T-helper 1 cell (primary cell): ENCODE results near the gene LMAN2.
"Not testable (repeated sequence)": the region's sequence is repeated elsewhere in the genome, so short reads cannot be mapped to it uniquely, and the experiment has no call there.

Experiments
- DNase-seq, 5 donors: peaks; one replicate each; pipeline ENCODE4 v3.0.0-alpha.2; 2012 to 2020

Gene LMAN2

DNA sequence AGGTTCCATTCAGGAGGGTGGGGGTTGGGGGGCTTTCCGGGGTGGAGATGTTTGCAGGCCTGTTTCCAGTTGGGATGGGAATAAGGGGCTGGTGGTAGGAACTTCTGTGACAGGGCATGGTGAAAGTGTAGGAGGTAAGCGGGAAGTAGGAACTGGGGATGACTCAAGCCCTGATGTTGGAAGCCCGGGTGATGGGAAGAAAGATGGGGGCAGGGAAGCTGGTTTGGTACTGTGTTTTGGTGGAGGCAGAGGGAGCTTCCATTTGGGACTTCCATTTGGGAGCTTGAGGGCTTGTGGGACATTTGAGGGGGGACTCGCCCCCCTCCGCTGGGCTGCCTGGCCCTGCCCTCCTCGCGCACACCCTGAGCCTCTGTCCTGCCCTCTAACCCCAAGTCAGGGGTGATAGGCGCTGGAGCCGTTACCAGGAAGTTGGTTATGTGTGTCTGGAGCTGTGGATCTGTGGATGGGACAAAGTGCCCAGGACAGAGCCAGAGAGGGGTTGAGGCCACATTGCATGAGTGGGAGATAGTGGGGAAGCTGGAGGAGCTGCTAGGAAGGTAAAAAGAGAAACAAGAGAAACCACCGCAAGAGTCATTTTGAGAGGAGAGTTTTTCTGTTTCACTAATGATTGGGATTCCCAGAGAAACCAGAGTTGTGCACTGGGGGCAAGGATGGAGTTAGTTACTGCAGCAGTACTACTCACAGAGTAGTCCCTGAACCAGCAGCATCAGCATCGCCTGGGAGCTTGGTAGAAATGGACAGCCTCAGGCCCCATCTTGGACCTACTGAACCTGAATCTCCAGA, 12.9 kb upstream of the LMAN2 start:
- peak in 1 of 5 donors; percentile 59 for DNase-seq

DNA sequence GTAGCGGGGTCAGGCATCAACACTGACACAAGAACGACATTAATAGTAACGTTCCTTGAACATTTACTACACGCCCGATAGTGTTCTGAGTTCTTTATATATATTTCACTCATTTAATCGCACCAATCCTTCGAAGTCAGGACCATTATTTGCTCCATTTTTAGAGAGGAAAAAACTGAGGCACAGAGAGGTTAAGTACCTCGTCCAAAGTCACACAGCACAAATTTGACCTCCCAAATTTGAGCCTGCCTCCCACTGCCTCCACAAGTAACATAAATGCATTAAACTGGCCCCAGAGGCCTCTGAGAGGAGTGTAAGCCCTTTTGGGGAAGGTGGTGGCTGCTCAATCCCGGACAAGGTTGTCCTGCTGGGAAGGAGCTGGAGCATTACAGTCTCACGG, 12.1 kb upstream of the LMAN2 start:
- DNase-seq: no peak

DNA sequence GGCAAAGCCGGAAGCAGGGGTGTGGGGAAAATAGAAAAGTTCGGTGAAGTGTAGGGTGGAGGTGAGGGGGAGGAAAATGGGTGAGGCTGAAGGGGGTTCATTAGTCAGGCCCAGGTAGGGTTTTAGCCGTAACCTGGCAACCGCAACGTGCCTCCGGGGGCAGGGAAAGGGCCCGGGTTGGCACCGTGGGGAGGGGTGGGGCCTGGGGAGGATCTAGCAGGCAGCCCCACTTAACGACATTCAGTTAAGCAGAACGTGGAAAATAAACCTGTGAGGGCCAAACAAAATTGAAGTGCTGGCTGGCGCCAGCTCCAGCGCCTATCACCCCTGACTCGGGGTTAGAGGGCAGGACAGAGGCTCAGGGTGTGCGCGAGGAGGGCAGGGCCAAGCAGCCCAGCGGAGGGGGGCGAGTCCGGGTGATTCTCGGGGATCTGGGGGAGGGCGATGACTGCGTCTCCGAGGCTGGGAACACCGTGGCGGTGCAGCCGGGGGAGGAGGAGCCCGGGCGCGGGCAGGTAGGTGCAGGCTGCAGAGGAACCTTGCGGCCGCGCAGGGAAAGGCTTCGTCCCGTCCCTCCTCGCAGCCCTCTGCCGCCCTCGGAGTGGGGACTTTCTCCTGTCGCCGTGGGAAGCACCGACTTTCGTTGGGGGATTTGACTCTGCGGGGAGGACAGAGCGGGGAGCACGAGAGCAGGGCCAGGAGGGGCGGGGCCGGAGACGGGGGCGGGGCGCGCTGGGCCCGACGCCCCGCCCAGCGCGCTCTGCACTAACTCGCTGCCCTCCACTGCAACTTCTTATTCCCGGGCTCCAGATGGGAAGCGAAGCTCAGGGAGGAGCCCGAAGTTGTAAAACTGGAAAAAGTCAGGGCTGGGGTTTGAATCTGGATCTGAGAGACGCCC, 11.4 kb upstream of the LMAN2 start:
- DNase-seq: peak; percentile 42 to 73 (median 67)

DNA sequence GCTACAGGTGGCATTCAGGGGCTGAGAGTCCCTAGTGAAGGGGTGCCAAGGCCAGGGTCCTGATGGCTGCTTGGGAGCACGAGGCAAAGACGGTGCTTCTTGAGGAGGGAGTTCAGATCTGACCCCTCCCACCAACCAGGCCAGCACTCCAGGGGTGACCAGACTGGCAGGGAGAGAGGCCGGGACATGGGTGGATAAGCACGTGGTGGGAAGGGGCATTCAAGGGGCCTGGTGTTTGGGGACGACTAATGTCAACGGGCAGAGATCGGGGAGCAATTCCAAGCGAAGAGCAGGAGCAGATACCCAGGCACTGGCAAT, 10.8 kb upstream of the LMAN2 start:
- no peak for DNase-seq

DNA sequence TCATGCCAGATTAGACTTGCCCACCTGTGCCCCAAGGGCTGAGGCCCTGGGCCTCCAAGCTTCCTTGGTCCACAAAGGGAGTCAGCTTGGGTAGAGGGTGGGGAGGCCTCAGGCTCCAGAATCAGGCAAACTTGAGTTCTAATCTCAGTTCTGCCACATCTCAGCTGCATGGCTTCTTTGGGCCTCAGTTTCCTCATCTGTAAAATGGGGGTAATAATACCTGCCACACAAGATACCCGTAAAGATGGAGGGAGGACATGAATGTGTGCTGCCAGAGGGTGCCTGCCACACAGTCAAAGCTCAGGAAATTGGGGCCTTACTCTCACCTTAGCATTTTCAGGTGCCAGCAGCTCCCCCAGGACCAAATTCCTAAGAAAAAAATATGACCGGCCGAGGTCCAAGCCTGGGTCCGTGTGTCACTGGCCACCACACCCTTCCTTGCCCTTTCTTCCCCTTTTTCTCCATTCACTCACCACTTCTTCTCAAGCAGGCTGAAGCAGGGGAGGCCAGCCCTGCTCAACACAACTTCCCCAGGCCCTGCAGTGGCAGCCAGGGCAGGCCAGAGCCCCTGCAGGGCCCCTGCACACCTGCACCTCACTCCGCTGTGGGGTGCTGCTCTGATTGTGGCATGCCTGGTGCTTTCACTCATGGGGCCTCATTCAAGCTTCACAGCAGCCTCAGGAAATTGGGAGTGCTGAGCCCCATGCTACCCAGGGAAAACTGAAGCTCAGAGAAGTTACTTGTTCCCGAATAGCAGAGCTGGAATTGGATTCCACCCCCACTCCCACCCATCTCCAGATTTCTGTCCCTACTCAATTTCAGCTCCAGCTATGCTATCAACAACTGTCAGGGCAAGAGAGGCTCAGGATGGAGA, 10.2 kb upstream of the LMAN2 start:
- DNase-seq: no peak

DNA sequence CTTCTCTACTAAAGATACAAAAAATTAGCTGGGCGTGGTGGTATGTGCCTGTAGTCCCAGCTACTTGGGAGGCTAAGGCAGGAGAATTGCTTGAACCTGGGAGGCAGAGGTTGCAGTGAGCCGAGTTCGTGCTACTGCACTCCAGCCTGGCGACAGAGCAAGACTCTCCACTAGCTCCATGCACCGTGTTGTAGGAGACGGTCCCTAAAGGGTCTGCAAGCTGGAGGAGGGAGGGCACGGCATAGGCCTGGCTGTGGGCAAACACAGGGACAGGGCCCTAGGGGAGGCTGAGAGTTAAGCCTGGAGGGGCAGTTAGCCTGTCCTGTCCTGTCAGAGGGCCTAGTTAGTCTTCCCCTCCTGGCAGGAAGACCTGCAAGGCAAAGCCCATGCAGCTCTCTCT, 9.3 kb upstream of the LMAN2 start:
- not testable (repeated sequence) for DNase-seq

DNA sequence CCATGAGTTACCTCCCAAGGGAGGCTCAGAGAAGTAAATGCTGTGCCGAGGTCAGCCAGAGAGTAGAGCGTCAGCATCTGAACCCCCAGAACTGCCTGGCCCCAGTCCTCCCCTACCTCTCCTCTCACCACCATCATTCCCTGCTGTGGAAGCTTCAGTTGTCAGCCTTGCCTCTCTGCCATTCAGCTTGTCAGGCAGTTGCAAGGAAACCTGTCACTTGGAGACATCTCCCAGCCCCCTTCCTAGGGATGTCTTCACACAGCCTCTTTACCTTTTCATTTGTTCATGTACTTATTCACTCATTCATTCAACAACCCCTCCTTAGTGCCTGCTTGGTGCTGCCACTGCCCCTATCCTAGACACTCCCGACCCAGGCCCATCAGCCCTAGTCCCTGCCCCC, 8.4 kb upstream of the LMAN2 start:
- DNase-seq: no peak

DNA sequence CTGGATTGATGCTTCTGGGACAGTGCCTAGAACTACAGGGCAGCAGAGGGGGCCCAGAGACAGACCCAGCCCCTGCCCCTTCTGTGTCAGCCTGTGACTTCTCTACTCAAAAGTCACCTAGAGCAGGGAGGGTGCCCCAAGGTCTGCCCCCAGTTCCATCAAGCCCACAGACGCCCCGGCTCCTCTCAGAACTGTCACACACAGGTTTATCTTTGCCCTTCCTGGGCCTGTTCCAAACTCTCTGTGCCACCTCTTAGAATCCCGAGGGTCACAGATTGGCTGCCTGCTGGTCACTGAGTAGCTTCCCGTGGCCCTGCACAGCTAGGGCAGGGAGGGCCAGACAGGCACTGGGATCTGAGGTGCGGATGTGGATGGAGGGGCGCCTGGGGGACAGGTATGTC, 8.0 kb upstream of the LMAN2 start:
- DNase-seq: no peak

DNA sequence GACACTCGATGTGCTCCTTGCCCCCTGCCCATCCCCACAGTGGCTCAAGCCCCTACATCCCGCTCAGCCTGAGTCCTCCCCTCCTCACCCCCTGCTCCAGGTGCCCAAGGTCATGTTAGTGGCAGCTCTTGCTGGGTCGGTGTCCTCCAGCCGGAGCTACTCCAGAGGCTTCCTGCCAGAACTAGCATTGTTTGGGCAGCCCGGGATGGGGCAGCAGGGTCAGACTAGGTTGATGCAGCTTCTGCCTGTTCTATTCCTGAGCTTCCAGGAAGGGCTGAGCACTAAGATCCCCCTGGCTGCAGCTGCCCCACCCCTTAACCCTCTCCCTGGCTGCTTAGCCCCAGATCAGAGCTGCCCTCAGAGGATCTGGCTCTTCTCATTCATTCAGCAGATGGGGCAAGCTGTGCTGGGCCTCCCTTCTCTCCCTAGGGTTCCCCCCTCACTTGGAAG, 6.9 kb upstream of the LMAN2 start:
- DNase-seq: no peak

DNA sequence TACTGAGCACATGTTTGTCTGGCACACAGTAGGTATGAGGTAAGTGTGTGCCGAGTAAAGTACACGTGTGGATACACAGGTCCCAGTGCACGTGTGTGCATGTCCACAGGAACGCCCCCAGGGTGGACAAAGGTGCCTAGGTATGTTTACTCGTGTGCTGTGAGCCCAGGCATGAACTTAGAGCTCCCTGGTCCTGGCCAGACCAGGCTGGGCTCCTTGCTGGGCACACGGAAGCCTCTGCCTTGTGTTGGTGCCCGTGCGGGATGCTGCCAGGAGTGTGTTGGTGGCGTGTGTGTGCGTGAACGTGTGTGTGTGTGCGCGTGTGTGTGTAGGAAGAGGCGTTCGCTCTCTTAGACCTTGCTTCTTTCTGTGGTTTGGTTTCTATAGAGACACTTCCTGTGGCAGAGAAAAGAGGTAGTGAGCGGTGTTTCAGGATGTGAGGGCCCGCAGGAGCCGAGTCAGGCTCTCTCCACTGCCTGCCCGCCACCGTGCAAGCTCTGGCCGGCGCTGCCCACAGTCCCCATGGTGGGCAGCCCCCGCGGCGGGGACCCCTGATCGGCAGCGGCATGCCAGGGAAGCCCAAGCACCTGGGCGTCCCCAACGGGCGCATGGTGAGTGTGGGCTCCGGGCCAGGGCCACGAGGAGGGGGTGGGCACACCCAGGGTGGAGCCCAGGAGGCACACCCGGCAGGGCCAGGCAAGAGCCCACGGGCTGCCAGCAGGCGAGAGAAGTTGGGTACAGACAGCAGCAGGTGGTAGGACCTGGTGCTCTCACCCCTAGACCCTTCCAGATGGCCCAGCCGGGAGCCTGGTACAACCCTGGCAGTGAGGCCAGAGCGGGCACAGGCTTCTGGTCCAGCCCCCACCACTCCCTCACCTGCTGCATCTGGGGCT, 6.2 kb upstream of the LMAN2 start, which contains the start of gene RGS14:
TSS of gene RGS14 (plus strand) at position 466 of the 893 bp plus-strand sequence. CDS start at position 567, 101 bp downstream.
- peak; percentile 22 to 89 (median 61) for DNase-seq

DNA sequence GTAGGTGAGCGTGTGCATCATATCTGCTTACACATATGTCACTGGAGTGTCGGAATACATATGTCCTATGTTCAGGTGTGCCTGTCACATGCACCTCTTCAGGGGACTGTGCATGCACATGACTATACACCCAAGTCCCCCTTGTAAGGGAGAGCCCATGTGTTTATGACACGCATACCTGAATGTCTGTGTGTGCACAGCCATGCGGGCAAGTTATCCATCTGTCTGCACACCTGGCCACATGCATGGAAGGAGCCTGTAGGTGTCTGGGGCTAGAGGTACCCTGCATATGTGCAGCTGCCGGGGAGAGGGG, 5.6 kb upstream of the LMAN2 start:
- no peak for DNase-seq

DNA sequence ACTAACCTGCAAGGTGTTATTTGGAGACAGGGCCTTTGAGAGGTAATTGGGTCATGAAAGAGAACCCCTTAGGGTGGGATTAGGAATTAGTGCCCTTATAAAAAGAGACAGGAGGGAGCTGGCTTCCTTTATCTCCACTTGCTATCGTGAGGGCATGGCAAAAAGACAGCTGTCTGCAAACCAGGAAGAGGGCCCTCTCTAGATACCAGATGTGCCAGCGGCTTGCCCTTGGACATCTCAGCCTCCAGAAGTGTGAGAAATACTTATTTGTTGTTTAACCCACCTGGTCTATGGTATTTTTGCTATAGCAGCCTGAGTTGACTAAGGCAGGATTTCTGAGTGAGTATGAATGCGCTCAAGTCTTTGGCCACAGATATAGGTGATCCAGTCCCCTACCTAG, 5.3 kb upstream of the LMAN2 start:
- no peak for DNase-seq

DNA sequence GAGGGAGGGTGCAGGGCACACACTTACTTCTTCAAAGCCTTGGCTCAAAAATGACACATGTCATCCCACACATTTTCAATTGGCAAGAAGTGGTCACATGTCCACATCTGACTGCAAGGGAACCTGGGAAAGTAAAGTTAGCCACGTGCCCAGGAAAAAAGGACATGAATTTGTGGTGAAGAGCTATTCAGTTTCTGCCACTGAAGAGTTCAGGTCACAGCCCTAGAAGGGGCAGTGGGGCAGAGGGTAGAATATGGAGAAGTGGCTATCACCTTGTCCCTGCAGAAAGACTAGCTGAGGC, 4.3 kb upstream of the LMAN2 start:
- DNase-seq: no peak

DNA sequence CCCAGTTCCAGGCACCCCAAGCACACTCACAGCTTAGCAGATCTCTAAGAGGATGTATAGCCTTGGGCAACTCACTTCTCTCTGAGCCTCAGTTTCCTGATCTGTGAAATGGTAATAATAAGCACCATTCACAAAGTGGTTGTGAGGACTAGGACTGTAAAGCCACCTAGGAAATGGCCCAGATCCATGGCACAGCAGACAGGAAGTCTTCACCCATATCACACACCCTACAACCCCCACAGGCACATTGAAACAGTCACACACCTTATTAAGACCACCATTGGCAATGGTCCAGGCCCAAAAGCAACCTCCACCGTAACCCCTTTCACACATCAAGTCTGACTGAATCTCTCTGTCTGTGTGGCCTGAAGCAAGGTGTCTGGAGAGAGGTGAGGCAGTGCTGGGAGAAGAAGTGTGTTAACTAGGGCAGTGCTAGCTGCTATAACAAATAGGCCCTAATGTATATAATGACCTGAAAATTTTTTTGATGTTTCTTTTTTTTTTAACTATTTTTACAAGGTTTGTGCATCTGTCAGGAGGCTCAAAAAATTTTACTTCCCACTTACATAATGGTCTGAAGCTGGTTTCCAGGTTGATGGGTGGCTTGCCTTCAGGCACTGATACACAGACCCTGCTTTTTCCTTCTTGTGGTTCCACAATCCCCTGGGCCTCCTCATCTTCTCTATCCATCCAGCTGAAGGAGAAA, 3.8 kb upstream of the LMAN2 start:
- no peak for DNase-seq

DNA sequence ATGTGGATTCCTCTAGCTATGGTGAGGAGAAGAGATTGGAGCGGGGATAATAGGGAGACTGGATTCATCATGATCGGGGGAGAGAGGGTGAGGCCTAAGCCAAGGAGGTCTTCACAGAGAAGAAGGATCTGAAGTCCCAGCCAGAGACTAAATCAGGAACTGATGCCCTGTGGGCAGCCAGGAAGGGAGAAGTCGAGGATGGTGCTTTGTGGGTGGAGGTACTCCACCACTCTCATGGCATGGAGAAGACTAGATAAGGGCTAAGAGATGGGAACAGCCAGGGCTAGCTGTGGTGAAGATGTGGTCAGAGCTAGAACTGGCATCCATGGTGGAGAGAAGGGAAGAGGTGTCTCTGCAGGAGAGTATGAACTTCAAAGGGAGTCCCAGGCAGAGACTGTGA, 3.2 kb upstream of the LMAN2 start:
- DNase-seq: no peak

DNA sequence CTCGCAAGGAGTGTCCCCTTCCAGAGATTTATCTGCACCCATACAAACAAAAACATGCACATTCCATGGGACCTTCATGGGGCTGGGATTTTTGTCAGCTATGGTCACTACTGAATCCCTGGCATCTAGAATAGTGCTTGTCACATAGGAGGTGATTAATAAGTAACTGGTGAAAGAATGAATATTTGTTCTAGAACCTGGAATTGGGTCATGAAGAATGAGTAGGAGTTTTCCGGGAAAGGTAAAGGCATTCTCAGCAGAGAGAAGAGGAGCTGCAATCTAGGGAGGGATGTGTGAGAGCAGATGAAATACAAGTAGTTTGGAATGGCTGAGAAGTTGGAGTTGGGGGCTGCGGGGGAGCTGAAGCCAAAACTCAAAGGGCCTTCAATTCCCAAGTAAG, 2.8 kb upstream of the LMAN2 start:
- DNase-seq: no peak

DNA sequence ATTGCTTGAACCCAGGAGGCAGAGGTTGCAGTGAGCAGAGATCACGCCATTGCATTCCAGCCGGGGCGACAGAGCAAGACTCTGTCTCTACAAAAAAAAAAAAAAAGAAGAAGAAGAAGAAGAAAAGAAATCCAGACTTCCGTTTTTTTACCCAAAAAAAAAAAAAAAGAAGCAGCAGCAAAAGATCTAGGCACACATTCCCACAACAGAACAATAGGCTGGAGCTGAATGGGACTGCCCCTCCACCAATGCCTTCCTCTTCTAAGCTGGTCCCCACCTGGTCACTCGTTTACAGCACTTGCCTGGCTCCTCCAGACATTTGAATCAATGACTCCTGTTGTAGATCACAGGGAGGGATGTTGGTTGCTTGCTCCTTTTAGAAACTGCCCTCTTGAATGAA, 1.6 kb upstream of the LMAN2 start:
- no peak for DNase-seq

DNA sequence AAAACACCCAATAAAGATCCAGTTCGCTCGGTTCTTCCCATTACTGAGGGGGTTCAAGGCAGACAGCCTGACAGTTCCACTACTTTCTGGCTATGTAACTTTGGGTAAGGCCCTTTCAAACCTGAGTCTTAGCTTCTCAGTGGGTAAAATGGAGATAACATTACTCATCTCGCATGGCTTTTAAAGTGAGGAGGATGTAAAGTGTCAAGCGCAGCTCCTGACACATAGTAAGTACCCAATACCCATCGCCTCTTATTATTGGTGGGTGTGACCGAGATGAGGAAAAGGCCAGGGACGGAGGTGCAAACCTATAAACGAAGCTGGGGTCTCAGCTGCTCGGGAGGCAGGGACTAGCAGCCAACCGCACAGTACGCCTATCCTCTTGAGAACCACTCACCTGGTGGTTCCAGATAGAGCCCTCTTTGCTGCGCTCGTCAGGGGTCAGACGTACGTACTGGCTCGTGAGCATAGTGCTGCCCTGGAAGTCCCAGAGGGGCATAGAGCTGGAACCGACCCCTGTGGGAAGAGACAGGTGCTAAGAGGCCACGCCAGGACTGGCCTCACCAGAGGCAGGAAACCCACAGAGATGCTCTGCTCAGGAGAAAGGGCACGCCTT, 584 bp downstream of the LMAN2 start:
- DNase-seq: no peak

DNA sequence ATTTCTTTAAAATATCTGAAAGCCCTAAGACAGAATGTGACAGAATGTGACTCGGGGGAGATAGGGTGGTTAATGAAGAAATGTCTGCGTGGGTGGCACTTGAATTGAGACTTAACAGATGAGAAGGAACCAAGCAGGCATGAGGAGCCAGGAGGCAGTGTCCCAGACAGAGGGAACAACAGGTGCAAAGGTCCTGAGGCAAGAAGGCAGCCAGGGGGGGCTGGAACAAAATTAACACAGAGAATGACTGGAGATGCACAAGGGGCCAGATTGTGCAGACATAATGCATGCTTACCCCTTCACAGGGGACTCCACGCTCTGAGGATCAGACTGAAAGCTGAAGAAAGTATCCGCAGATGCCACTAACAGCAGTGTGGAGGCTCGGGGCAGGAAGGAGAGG, 1.7 kb downstream of the LMAN2 start:
- no peak for DNase-seq

DNA sequence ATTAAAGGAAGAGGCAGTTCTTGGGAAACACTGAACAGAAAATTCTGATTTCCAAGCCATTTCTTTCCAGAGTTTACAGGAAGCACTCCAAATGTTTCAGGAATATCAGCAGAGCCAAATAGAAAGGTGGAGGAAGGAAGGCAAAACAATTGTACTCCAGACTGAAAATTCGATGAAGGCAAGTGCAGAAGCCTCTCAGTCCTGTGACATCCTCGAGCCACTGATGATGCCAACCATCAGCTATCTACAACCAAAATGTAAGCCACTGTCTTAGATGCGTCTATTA, 2.2 kb downstream of the LMAN2 start:
- DNase-seq: no peak

DNA sequence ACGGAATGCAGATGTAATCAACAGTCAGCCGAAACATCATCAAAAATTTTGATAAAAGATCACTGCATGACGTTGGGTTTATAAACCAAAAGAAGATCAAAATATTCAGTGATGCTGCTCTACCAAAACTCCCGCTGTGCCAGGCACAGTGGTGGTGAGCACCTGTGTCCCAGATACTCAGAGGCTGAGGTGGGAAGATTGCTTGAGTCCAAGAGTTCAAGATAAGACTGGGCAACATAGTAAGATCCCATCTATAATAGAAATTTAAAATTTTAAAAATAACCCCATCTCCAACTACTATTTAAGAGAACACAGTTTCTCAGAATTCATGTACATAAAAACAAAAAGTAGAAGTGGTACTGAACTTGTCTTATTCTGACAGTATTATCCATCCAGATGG, 3.8 kb downstream of the LMAN2 start:
- DNase-seq: no peak

DNA sequence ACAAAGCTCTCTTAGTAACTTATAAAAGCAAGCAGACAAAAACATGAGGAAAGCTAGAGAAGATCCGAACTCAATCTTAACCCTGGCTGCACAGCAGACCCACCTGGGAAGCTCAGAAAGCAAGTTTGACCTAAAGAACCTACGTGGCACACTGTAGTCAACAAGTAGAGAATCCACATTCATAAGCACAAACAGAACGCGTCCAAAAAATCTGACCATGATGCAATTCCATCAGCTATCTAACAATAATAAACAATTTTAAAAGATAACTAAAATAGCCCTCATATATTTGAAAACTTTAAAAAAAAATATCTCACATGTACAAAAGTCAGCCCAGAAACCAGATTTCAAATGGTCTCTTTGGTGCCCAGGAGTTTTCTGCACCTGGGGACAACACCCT, 4.6 kb downstream of the LMAN2 start:
- DNase-seq: no peak
